Measurements from ENCODE around the gene STEAP2.

STEAP2 gene

DNA sequence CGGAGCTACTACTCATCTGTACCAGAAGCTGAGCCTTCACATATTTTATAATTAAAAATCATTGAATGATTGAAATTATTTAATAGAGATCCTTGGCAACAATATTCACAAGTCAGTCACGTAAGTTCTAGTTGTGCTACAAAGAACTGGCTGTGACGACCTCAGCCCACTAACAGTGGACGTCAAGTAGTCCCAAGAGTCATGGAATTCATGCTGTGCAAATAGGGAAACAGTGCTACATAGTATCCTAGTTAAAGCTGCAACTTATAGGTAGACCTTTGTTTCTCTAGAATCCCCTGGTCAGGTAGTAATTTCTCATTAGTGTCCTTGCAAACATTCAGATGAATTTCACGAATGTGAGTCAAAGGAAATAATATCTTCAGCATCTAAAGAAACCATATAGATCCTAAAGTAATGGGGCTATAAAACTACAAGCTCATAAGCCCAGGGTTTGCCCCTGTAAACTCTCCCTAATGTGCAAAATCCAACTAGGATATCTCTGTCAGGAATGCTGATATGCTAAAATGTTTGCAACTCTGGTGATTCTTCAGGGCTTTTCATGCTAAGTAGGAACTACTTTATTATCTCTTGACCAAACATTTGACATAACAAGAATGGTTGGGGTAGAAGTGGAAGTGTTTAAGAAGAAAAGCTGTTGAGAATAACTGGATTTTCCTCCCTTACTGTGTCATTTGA is 64.6 kb downstream of the STEAP2 start:
- DNase-seq = no peak
